AG10803 (cell line): ENCODE measurements around the gene NPLOC4.
A peak's percentile ranks its signal among the peaks of the same experiment; 100 is the strongest.

Source experiments
- DNase-seq: peaks from one replicate; pipeline ENCODE4 v3.0.0; 2010; ENCODE audit warnings: low read depth
- H3K4me3 ChIP-seq: 2 replicates; pipeline ENCODE4 v1.5.1; 2011; ENCODE audit warnings: mild to moderate bottlenecking, low read length, control low read depth
- CTCF ChIP-seq: conservative IDR thresholded peaks from 2 replicates; pipeline ENCODE4 v1.5.1; 2011; ENCODE audit warnings: mild to moderate bottlenecking, low read length, control low read depth, inconsistent platforms

Gene NPLOC4

DNA sequence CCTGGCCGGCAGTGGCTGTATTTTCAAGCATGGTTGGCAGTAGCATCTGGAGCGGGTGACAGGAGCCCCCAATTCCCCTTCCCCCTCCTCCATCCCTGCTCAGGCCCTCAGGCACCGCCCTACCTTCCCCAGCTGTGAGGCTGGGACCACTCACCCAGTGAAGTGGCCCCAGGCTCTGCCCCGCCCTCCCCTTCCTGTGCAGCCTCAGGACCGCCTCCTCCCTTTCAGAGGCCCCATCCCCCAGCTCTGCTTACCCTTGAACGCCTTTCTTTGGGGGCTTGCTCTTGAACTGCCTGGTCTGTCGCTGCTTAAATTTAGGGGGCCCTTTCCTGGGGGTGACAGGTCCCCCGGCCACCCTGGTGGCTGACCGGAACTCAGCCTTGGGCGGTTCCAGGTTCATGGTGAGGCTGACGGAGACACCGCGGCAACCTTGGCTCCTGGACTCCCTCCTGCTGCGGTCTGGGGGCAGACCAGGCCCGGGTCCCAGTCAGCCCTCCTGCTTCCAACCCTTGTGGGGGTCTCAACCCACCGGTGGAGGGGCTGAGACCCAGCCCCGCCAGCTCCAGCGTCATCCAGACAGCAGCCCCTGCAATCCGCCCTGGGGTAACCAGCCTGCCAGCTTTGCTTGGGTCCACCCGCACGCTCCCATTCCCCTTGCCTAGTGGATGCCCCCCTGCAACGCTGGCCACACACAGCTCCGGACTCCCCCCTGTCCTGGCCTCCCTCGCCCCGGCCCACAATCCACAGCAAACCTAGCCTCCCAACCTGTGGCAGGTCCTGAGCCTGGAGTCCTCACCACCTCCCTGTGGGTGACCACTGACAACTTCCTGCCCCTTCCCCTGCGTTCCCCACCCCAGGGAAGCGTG, 16.2 kb upstream of the NPLOC4 start:
- H3K4me3 ChIP-seq = no peak overlapping the region
- DNase-seq = no peak
- TF ChIP-seq CTCF = no peak

DNA sequence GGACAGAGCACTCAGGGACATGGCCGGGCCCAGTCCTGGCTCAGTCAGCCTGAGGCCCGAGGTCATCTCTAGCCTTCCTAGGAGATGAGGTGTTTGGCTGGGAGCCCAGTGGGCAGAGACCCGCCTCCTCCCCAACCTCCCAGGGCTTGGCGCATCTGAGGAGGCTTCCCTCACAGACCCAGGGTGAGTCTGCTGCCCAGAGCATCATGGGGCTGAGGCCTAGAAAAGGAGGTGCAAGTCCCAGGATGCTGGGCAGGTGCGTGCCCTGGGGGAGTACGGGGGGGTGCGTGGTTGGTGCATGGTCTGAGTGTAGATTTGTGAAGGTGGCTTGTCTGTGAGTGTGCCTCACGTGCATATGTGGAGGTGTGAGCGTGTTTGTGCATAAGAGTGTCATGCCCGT, 14.8 kb upstream of the NPLOC4 start:
- no peak overlapping the region for H3K4me3 ChIP-seq
- peak; percentile 76 for DNase-seq
- no peak for TF ChIP-seq CTCF

DNA sequence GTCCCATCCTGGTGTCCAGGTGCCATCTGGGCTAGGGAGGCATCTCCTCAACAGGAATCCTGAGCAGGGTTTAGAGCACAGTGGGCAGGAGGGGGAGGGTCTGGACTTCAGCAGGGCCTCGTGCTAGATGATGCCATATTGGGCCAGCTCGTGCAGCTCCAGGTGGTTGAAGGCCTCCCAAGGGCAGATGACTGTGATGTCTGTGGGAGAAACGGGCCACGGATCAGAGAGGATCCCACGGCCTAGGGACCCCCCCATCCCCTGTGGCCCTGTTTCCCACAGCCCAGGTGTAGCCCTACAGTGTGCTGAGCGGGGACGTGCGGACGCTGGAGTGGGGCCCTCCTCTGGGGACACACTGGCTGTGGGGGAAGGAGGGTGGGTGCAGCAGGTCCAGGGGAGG, 14.0 kb upstream of the NPLOC4 start:
- DNase-seq = no peak

DNA sequence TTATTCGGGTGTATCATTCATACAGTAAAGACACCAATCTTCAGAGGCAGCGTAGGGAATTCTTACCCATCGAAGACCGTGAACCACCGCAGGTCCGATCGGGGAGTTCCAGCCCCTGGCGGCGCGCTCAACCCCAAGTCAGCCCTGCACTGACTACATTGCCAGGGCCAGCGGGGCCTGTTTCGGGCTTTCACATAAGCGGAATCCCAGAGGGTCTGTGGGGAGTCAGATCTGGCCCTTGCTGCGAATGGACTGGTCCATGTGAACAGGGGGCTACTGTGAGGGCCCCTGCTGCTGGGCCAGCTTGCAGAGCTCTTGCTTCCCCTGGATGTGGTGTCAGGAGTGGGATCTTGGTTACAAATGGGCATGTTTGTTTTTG, 11.8 kb upstream of the NPLOC4 start:
- no peak for TF ChIP-seq CTCF
- no peak overlapping the region for H3K4me3 ChIP-seq
- no peak for DNase-seq

More for the DNA sequence above, 14.0 kb upstream of the NPLOC4 start:
- no peak overlapping the region for H3K4me3 ChIP-seq
- no peak for TF ChIP-seq CTCF

- no peak for TF ChIP-seq CTCF
- no peak for DNase-seq
- no peak overlapping the region for H3K4me3 ChIP-seq
Measured at GRCh38 chr17:81648013-81648706, 11.2 kb upstream of the NPLOC4 start.

- DNase-seq = no peak
- TF ChIP-seq CTCF = no peak
- no peak overlapping the region for H3K4me3 ChIP-seq
Measured at GRCh38 chr17:81647640-81648012, 10.7 kb upstream of the NPLOC4 start.

- no peak for DNase-seq
- TF ChIP-seq CTCF = no peak
- no peak overlapping the region for H3K4me3 ChIP-seq
Measured at GRCh38 chr17:81646869-81647600, 10.1 kb upstream of the NPLOC4 start.
